Heart right ventricle (tissue), 16 donors: ENCODE data around the gene ZBTB44. TPM values are rescaled to one million over a fixed set of nuclear protein-coding genes. Genes with fewer than 3 reads are reported as not detected.
"Not testable (repeated sequence)": the region's sequence is repeated elsewhere in the genome, so short reads cannot be mapped to it uniquely, and the experiment has no call there.

ENCODE experiments used
- ATAC-seq, 8 donors: fragments of 200-7000 bp; cut with Tn5 transposase; one replicate each; pipeline ENCODE4 v1.9.1; 2020; ENCODE audit warnings: mild to moderate bottlenecking in 8 of 8, moderate library complexity in 8 of 8, moderate number of reproducible peaks in 1 of 8
- DNase-seq, 2 donors: peaks; one replicate each; pipeline ENCODE4 v3.0.0-alpha.2; 2020
- H3K27ac ChIP-seq, 10 donors: fragments of 200-600 bp; sonication (generic) in 2 of 10; one replicate each; pipeline versions ENCODE4 v1.5.0 to v1.8.0; 2020 to 2022; ENCODE audit warnings: mild to moderate bottlenecking in 3 of 10
- H3K27me3 ChIP-seq, 7 donors: fragments of 200-600 bp; one replicate each; pipeline ENCODE4 v1.8.0; 2021 to 2022; ENCODE audit warnings: mild to moderate bottlenecking in 2 of 7
- H3K36me3 ChIP-seq, 9 donors: fragments of 200-600 bp; sonication (generic) in 1 of 9; one replicate each; pipeline versions ENCODE4 v1.5.0 to v1.8.0; 2020 to 2022; ENCODE audit warnings: mild to moderate bottlenecking in 2 of 9
- H3K4me1 ChIP-seq, 9 donors: fragments of 200-600 bp; sonication (generic) in 1 of 9; one replicate each; pipeline versions ENCODE4 v1.5.0 to v1.8.0; 2020 to 2022; ENCODE audit warnings: mild to moderate bottlenecking in 4 of 9
- H3K4me3 ChIP-seq, 10 donors: fragments of 200-600 bp; sonication (generic) in 2 of 10; one replicate each; pipeline versions ENCODE4 v1.5.0 to v1.8.0; 2020 to 2022; ENCODE audit warnings: mild to moderate bottlenecking in 7 of 10, moderate library complexity in 2 of 10
- H3K9me3 ChIP-seq, 11 donors: fragments of 200-600 bp in 10 of 11; sonication (generic) in 2 of 11; one replicate each; pipeline versions ENCODE4 v1.5.0 to v1.8.0; 2013 to 2022; ENCODE audit warnings: mild to moderate bottlenecking in 2 of 11, control low read depth in 1 of 11, moderate library complexity in 1 of 11
- CTCF ChIP-seq, 9 donors: fragments of 200-600 bp; sonication (generic) in 2 of 9; IDR thresholded peaks; one replicate each; pipeline versions ENCODE4 v1.5.0 to v1.8.0; 2021 to 2022; ENCODE audit warnings: antibody characterized with exemption in 9 of 9, mild to moderate bottlenecking in 5 of 9, moderate library complexity in 1 of 9
- WGBS, 2 donors: extraction: QIAGEN DNeasy Blood & Tissue Kit; methylation state at CpG; one replicate each; pipeline ENCODE4 v1.1.7; 2013; ENCODE audit warnings: inconsistent platforms in 1 of 2; 5-methylcytosine and 5-hydroxymethylcytosine counted together
- intact Hi-C, 10 donors: fragments of 100-400 bp; cut with DNase I; formaldehyde crosslinking; loops; one replicate each; pipeline versions ENCODE4 v1.11.1 to v1.14.2; 2022
- polyA plus RNA-seq, 2 donors: library from polyadenylated mRNA; stranded (reverse); fragments of 200-250 nt; gene quantifications; one replicate each; pipeline ENCODE4 v1.2.3, GENCODE V29; 2013
- total RNA-seq, 10 donors: library from RNA; stranded (reverse); fragmentation: NEBNext Ultra II Directional in 3 of 10; extraction: Animal tissue kit (Norgen Biotek cat#: 25700) in 3 of 10; gene quantifications; one replicate each; pipeline versions ENCODE4 v1.2.1 to v1.2.4, GENCODE V29; 2021 to 2023
- donor health status: Arrhythmogenic right ventricular cardiomyopathy.
- donor health status: ischemic (EF 13 %, LVEDD 7.1; RV severe dilation, severe dysfunction).
- donor health status: healthy with polysubstance abuse.
- donor health status: DM: no; HTN: yes; CAD: no.
- donor health status: DM: no; HTN: no; CAD: no.
- donor health status: ischemic (EF 25% LVEDD 6.9; RV normal size, moderate dysfunction).
- donor health status: ischemic (EF 25% LVEDD 5.7; RV mildly dilated, moderate dysfunction).
- donor health status: healthy.
- donor health status: DM: yes; HTN: yes; CAD: no.
- donor health status: Ischemic cardiomyopathy.
- donor health status: ischemic (EF 35%, LVEDD 5.7; RV mildly dilated, moderate dysfunction).
- donor health status: nonischemic (EF 11% LVEDD 7.7; RV severe dilation, severe dysfunction).
- donor health status: DM: yes; HTN: yes; CAD: no.
- donor health status: PGD.
- donor health status: ischemic (EF 29% LVEDD 5.4; RV normal size, mild dysfunction).
- donor health status: nonischemic (EF 23%, LVEDD 6.1; RV moderate dilation, normal function).

Gene ZBTB44
- total and polyA plus RNA-seq, 12 donors, result 6.8 to 51.6 (median 39.3) TPM

- Histone ChIP-seq H3K4me3 (no peak overlapping the region), H3K4me1 (no peaks in the 10 kb centered on the region), H3K36me3 (no peaks in the 10 kb centered on the region), H3K27me3 (no peaks in the 10 kb centered on the region), H3K27ac (no peak overlapping the region), H3K9me3 (peaks cover 0 to 11% (median 0%) of the 10 kb centered on the region in 11 donors)
- intact Hi-C loops, result no loop called here
- no peak for ATAC-seq
- DNase-seq, result no peak
- 95% methylated on average over 1 of the region's 1 CpG for WGBS, 2 donors
- TF ChIP-seq CTCF (IDR thresholded peaks at IDR 0.05), result no peak
Measured at GRCh38 chr11:130344841-130345240, 30.1 kb upstream of the ZBTB44 start.

GRCh38 chr11:130340671-130341319 lies 26.1 kb upstream of the ZBTB44 start:
- Histone ChIP-seq H3K27ac (no peak overlapping the region), H3K4me3 (no peak overlapping the region), H3K4me1 (no peaks in the 10 kb centered on the region), H3K36me3 (no peaks in the 10 kb centered on the region), H3K9me3 (peaks cover 0 to 11% (median 0%) of the 10 kb centered on the region in 11 donors), H3K27me3 (no peaks in the 10 kb centered on the region)
- intact Hi-C loops, result no loop called here
- no peak for DNase-seq
- WGBS, 2 donors, result 72 to 74% methylated on average over 3 of the region's 3 CpGs
- TF ChIP-seq CTCF (IDR thresholded peaks at IDR 0.05), result no peak
- ATAC-seq, result no peak

- WGBS, 2 donors, result 95% methylated on average over 3 of the region's 3 CpGs
- TF ChIP-seq CTCF (IDR thresholded peaks at IDR 0.05), result no peak
- no peak for DNase-seq
- H3K4me3 ChIP-seq, result no peak overlapping the region
- H3K27me3 ChIP-seq, result peaks cover 0 to 2% (median 0%) of the 10 kb centered on the region in 7 donors
- intact Hi-C loops, result no loop called here
- no peaks in the 10 kb centered on the region for H3K4me1 ChIP-seq
- ATAC-seq, result no peak
- H3K9me3 ChIP-seq, result peaks cover 0 to 11% (median 0%) of the 10 kb centered on the region in 11 donors
- H3K27ac ChIP-seq, result no peak overlapping the region
- no peaks in the 10 kb centered on the region for H3K36me3 ChIP-seq
Measured at GRCh38 chr11:130338667-130339066, 23.9 kb upstream of the ZBTB44 start.

GRCh38 chr11:130337281-130338089 lies 22.8 kb upstream of the ZBTB44 start:
- DNase-seq (no peak), ATAC-seq (no peak)
- intact Hi-C loops, result no loop called here
- Histone ChIP-seq H3K27ac (no peak overlapping the region), H3K4me1 (no peaks in the 10 kb centered on the region), H3K27me3 (peaks cover 0 to 2% (median 0%) of the 10 kb centered on the region in 7 donors), H3K36me3 (no peaks in the 10 kb centered on the region), H3K4me3 (no peak overlapping the region), H3K9me3 (peaks cover 0 to 11% (median 0%) of the 10 kb centered on the region in 11 donors)
- 96 to 97% methylated on average over 36 of the region's 36 CpGs for WGBS, 2 donors
- TF ChIP-seq CTCF (IDR thresholded peaks at IDR 0.05), result no peak

- DNase-seq, H3K27ac ChIP-seq, intact Hi-C loops, H3K9me3 ChIP-seq, H3K36me3 ChIP-seq, H3K4me1 ChIP-seq, H3K4me3 ChIP-seq, H3K27me3 ChIP-seq, ATAC-seq: not testable (repeated sequence)
- WGBS, 2 donors, result 89 to 97% methylated on average over 18 to 19 of the region's 19 CpGs
Measured at GRCh38 chr11:130331397-130331796, 16.7 kb upstream of the ZBTB44 start.
